Activated naive CD8-positive, alpha-beta T cell treated with anti-CD3 and anti-CD28 coated beads for 36 hours (primary cell): ENCODE data around the gene TRIM10. TPM values are rescaled to one million over a fixed set of nuclear protein-coding genes. Genes with fewer than 3 reads are reported as not detected.
"Not testable (repeated sequence)": the region's sequence is repeated elsewhere in the genome, so short reads cannot be mapped to it uniquely, and the experiment has no call there.

Experiments used
- DNase-seq: peaks from one replicate; pipeline ENCODE4 v3.0.0; 2021
- H3K27ac Mint-ChIP-seq: one replicate; pipeline ENCODE4 v1.8.0; 2022; ENCODE audit warnings: mild to moderate bottlenecking, moderate library complexity, mixed read lengths
- H3K27me3 Mint-ChIP-seq: one replicate; pipeline ENCODE4 v1.8.0; 2022; ENCODE audit warnings: mild to moderate bottlenecking, mixed read lengths
- H3K36me3 Mint-ChIP-seq: one replicate; pipeline ENCODE4 v1.8.0; 2021; ENCODE audit warnings: mild to moderate bottlenecking, mixed read lengths
- H3K4me1 Mint-ChIP-seq: one replicate; pipeline ENCODE4 v1.8.0; 2021; ENCODE audit warnings: mixed read lengths
- H3K4me3 Mint-ChIP-seq: one replicate; pipeline ENCODE4 v1.8.0; 2022; ENCODE audit warnings: mild to moderate bottlenecking, moderate library complexity, mixed read lengths
- H3K9me3 Mint-ChIP-seq: one replicate; pipeline ENCODE4 v1.8.0; 2022; ENCODE audit warnings: mixed read lengths
- total RNA-seq, 2 experiments: library from RNA; stranded (reverse); gene quantifications; one replicate each; pipeline ENCODE4 v1.2.3, GENCODE V29; 2021

TRIM10 gene
- total RNA-seq, 2 experiments from 2014 or later: not detected

GRCh38 chr6:30130887-30131862, 29.8 kb downstream of the TRIM10 start:
- H3K36me3 Mint-ChIP-seq: no peaks in the 10 kb centered on the region
- H3K4me3 Mint-ChIP-seq: no peak overlapping the region
- H3K4me1 Mint-ChIP-seq: peaks cover 15% of the 10 kb centered on the region

GRCh38 chr6:30130179-30130679, 30.8 kb downstream of the TRIM10 start:
- peaks cover 11% of the 10 kb centered on the region for H3K4me1 Mint-ChIP-seq
- H3K27ac Mint-ChIP-seq: no peak overlapping the region
- no peaks in the 10 kb centered on the region for H3K36me3 Mint-ChIP-seq
- no peaks in the 10 kb centered on the region for H3K9me3 Mint-ChIP-seq
- no peak for DNase-seq
- peaks cover 76% of the 10 kb centered on the region for H3K27me3 Mint-ChIP-seq
- no peak overlapping the region for H3K4me3 Mint-ChIP-seq

More at GRCh38 chr6:30130887-30131862, 29.8 kb downstream of the TRIM10 start:
- Mint-ChIP-seq H3K9me3 (no peaks in the 10 kb centered on the region), H3K27ac (no peak overlapping the region), H3K27me3 (peaks cover 70% of the 10 kb centered on the region)
- peak; percentile 52 for DNase-seq

- no peak for DNase-seq
- peaks cover 11% of the 10 kb centered on the region for H3K4me1 Mint-ChIP-seq
- H3K36me3 Mint-ChIP-seq: no peaks in the 10 kb centered on the region
- H3K27me3 Mint-ChIP-seq: peaks cover 78% of the 10 kb centered on the region
- no peaks in the 10 kb centered on the region for H3K9me3 Mint-ChIP-seq
- no peak overlapping the region for H3K4me3 Mint-ChIP-seq
- no peak overlapping the region for H3K27ac Mint-ChIP-seq
Measured at GRCh38 chr6:30129265-30130178, 31.5 kb downstream of the TRIM10 start.

DNA sequence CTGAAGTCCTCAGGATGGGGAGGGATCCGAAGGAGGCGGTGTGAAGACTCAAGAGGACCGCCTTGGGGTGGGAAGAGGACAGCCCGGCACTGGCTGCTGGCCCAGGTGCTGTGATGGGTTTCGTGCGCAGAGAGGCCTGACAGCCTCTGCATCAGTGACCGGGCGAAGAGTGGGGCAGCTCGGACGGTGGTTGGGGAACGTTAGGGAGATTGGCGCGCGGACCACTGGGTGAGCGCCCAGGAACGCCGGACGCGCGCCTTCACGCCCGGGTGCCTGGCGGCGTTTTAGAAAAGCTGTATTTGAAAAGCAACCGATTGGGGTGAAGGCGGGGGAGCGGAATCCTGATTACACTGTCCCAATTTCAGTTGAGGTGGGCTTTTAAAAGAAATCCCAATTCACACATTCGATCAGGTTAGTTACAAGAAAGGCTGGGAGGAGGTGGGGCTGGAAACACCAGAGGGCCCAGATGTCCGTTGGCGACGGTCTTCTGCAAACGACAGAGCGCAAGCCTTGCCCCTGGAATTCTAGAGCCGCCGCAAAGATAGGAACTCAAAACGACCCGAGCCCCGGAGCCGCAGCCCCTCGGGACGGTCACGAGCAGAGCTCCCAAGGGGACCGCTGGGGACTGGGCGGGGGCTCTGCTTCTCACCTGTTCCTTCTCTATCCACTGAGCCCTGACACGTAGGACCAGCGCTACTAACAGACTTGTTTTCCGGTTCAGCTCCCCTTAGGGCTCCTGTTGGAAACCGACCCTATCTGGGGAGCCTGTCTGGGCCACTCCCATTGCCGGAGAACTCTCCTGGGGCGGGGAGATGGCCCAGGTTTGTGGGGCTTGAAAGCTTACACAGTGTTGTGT, 33.5 kb downstream of the TRIM10 start:
- H3K36me3 Mint-ChIP-seq: no peaks in the 10 kb centered on the region
- no peak overlapping the region for H3K27ac Mint-ChIP-seq
- H3K4me1 Mint-ChIP-seq: peaks cover 11% of the 10 kb centered on the region
- H3K4me3 Mint-ChIP-seq: no peak overlapping the region
- DNase-seq: no peak
- H3K9me3 Mint-ChIP-seq: no peaks in the 10 kb centered on the region
- peaks cover 74% of the 10 kb centered on the region for H3K27me3 Mint-ChIP-seq

DNA sequence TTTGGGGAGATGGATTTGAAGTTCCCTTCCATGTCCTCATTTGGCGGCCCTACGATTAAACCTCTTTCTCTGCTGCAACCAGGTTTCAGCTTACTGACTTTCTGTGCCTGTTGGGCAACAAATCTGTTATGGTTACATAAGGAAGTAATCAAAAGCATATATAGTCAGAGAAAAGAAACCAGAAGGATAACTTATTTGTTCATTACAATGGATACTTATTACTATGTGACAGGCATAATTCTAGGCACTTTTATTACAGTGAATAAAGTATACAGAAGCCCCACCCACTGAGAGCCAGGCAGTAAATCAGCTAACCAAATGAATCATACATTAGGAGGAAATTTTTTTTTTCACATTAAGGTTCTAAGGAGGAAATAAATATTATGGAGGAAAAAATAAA, 38.5 kb downstream of the TRIM10 start:
- DNase-seq: no peak
- no peaks in the 10 kb centered on the region for H3K36me3 Mint-ChIP-seq
- H3K27me3 Mint-ChIP-seq: peaks cover 47% of the 10 kb centered on the region
- no peak overlapping the region for H3K4me3 Mint-ChIP-seq
- no peaks in the 10 kb centered on the region for H3K9me3 Mint-ChIP-seq
- H3K27ac Mint-ChIP-seq: no peak overlapping the region
- H3K4me1 Mint-ChIP-seq: no peaks in the 10 kb centered on the region

- Mint-ChIP-seq H3K27me3 (peaks cover 42% of the 10 kb centered on the region), H3K9me3 (no peaks in the 10 kb centered on the region), H3K27ac (no peak overlapping the region), H3K4me1 (no peaks in the 10 kb centered on the region), H3K4me3 (no peak overlapping the region), H3K36me3 (no peaks in the 10 kb centered on the region)
- no peak for DNase-seq
Measured at GRCh38 chr6:30121446-30122366, 39.3 kb downstream of the TRIM10 start.

DNA sequence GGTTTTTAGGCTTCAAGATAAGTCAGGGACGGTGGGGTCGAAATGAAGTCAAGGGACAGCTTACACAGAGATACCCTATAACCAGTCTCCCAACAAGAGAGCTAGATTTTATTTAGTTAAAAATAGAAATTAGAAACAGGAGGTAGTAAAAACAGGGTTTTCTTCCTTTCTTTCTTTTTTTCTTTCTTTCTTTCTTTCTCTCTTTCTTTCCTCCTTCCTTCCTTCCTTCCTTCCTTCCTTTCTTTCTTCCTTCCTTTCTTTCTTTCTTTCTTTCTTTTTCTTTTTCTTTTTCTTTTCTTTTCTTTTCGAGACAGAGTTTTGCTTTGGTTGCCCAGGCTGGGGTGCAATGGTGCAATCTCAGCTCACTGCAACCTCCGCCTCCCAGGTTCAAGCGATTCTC, 42.3 kb downstream of the TRIM10 start:
- not testable (repeated sequence) for DNase-seq, H3K36me3 Mint-ChIP-seq, H3K4me1 Mint-ChIP-seq, H3K27ac Mint-ChIP-seq, H3K9me3 Mint-ChIP-seq, H3K4me3 Mint-ChIP-seq
- H3K27me3 Mint-ChIP-seq: peaks cover 48% of the 10 kb centered on the region

GRCh38 chr6:30116724-30117123, 44.3 kb downstream of the TRIM10 start:
- Mint-ChIP-seq H3K36me3 (no peaks in the 10 kb centered on the region), H3K27ac (no peak overlapping the region), H3K27me3 (peaks cover 57% of the 10 kb centered on the region), H3K9me3 (no peaks in the 10 kb centered on the region), H3K4me3 (no peak overlapping the region), H3K4me1 (peaks cover 10% of the 10 kb centered on the region)
- DNase-seq: no peak

DNA sequence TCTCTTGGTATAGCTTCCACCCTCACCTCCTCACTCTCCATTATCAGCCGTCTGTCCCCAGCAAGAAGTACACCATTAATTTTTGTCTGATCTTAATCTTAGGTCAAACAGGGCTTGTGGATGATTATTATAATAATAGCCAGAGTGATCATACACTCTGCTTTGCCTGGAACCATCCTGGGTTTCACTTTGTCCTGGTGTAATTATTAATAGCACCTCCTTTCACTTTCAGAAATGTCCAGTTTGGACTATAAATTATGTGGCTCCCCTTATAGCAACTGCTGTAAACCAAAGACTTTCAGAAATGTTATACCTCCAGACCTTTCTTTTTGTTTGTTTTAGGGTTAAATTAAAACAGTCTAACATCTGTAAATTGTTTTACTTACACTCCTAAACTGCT, 47.2 kb downstream of the TRIM10 start:
- no peaks in the 10 kb centered on the region for H3K9me3 Mint-ChIP-seq
- H3K27ac Mint-ChIP-seq: no peak overlapping the region
- no peak overlapping the region for H3K4me3 Mint-ChIP-seq
- H3K36me3 Mint-ChIP-seq: no peaks in the 10 kb centered on the region
- peaks cover 71% of the 10 kb centered on the region for H3K27me3 Mint-ChIP-seq
- no peak for DNase-seq
- H3K4me1 Mint-ChIP-seq: peaks cover 10% of the 10 kb centered on the region

DNA sequence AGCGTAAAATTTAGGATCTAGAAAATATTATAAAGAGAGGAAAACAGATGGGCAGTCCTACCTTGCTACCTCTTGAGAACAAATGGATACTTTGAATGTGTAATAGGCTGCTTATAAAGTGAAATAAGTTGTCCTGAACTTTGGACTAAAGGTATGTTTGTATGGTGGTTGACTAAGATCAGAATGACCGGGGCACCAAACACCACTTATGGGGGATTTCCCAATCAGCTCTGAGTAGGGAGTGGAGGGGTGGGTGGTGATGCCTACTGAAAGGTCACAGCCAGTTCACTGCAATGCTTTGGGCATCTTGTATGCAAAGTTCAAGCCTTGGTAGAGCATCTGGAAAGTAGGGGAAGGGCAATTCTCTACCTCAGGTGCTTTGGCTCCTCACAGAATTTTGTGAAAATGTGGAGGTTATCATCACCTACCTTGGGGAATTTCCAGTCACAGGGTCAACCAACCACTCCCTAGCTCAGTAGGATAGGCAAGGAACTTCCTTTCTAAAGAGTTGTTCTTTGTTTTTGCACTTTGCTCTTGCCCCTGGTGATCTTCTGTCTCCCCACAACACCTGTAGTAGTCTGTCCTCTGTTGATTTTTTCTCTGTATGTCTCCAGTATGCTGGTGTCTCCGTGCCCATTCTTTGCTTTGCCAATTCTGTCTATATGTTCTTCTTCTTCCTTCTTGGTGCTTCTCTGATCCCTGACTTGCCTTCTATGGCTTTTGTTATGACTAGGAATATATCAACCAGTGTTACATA, 47.8 kb downstream of the TRIM10 start, which contains the start of gene TRIM31:
TRIM31 (minus strand) TSS at position 88 of the 757 bp plus-strand sequence. CDS start 285 bp downstream, outside the sequence.
- no peaks in the 10 kb centered on the region for H3K36me3 Mint-ChIP-seq
- no peak for DNase-seq
- H3K4me1 Mint-ChIP-seq: peaks cover 10% of the 10 kb centered on the region
- H3K4me3 Mint-ChIP-seq: no peak within 1 kb of the TSS
- no peak within 1 kb of the TSS for H3K27ac Mint-ChIP-seq
- no peaks in the 10 kb centered on the region for H3K9me3 Mint-ChIP-seq
- H3K27me3 Mint-ChIP-seq: peaks cover 72% of the 10 kb centered on the region

DNA sequence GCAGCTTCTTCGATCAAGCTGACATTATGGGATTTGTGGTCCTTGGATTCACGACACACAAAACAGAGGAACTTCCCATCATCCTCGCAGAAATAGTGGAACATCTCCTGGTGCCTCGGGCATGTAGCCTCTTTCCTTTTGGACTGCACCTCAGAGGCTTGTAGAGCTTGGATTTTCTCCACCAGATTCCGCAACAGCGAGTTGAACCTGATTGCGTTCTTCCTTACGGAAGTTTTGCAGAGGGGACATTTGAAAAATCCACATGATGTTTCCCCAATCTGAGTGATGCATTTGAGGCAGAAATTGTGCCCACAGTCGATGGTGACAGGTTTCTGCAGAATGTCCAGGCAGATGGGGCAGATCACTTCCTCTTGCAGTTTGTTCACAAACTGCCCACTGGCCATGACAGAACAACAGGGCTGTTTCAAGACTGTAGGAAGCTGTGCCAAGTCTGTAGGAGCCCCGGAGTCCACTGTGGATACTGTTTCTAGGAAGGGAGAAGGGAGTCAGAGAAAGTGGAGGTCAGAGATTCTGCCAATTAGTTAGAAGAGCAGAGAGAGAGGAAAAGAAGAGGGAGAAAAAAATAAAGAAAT, 48.5 kb downstream of the TRIM10 start:
- Mint-ChIP-seq H3K27me3 (peaks cover 74% of the 10 kb centered on the region), H3K27ac (no peak overlapping the region), H3K9me3 (no peaks in the 10 kb centered on the region), H3K4me1 (peaks cover 10% of the 10 kb centered on the region), H3K36me3 (no peaks in the 10 kb centered on the region), H3K4me3 (no peak overlapping the region)
- no peak for DNase-seq

DNA sequence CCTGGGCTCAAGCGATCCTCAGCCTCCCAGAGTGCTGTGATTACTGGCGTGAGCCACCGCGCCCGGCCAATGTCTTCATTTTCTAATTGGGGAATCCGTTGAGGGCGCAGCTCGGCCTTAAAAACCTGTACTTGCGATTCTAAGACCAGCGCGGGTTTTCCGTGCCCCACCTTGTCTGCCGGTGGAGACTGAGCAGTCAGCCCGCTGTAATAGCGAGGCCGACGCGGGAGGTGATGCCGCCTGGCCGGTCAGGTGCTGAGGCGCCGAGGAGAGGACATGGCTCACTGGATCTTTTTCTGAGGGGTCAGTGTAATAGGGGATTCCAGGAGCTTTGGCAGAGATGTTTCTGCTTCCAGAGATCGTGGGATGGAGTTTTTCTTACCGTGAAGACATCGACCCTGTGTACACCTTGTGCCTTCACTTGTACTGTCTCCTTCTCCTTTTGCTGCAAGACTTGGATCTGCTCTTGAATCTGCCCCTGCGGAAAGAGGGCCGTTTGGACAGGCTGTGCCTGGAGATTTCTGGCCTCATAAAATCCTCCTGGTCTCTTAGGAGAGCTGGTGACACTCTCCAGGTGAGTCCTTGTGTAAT, 49.6 kb downstream of the TRIM10 start:
- DNase-seq: no peak
- H3K36me3 Mint-ChIP-seq: no peaks in the 10 kb centered on the region
- H3K27me3 Mint-ChIP-seq: peaks cover 79% of the 10 kb centered on the region
- no peak overlapping the region for H3K27ac Mint-ChIP-seq
- H3K9me3 Mint-ChIP-seq: no peaks in the 10 kb centered on the region
- H3K4me3 Mint-ChIP-seq: no peak overlapping the region
- H3K4me1 Mint-ChIP-seq: peaks cover 10% of the 10 kb centered on the region
